Measurements from ENCODE around the gene UBAC2.

UBAC2 gene

GRCh38 chr13:99345345-99345744 is 144.7 kb downstream of the UBAC2 start:
- no peak for DNase-seq

- no peak for DNase-seq
Measured at GRCh38 chr13:99346335-99347042, 145.8 kb downstream of the UBAC2 start.

GRCh38 chr13:99347335-99347878 is 146.8 kb downstream of the UBAC2 start:
- DNase-seq, result no peak

- DNase-seq, result no peak
Measured at GRCh38 chr13:99347911-99348451, 147.3 kb downstream of the UBAC2 start.

GRCh38 chr13:99350191-99350590 is 149.5 kb downstream of the UBAC2 start:
- DNase-seq, result no peak

GRCh38 chr13:99351772-99352171 is 151.1 kb downstream of the UBAC2 start:
- no peak for DNase-seq

- no peak for DNase-seq
Measured at GRCh38 chr13:99352351-99353245, 151.9 kb downstream of the UBAC2 start.

GRCh38 chr13:99353246-99353600 is 152.6 kb downstream of the UBAC2 start:
- no peak for DNase-seq

- DNase-seq, result no peak
Measured at GRCh38 chr13:99353836-99354235, 153.2 kb downstream of the UBAC2 start.

GRCh38 chr13:99354371-99354951 is 153.8 kb downstream of the UBAC2 start:
- no peak for DNase-seq

- no peak for DNase-seq
Measured at GRCh38 chr13:99355267-99356011, 154.8 kb downstream of the UBAC2 start.

GRCh38 chr13:99356012-99356261 is 155.3 kb downstream of the UBAC2 start:
- no peak for DNase-seq

- no peak for DNase-seq
Measured at GRCh38 chr13:99356262-99357091, 155.8 kb downstream of the UBAC2 start.

GRCh38 chr13:99357131-99357596 is 156.5 kb downstream of the UBAC2 start:
- DNase-seq, result no peak

GRCh38 chr13:99357941-99358340 is 157.3 kb downstream of the UBAC2 start:
- no peak for DNase-seq

- DNase-seq, result no peak
Measured at GRCh38 chr13:99359528-99359927, 158.9 kb downstream of the UBAC2 start.

GRCh38 chr13:99360696-99361095 is 160.0 kb downstream of the UBAC2 start:
- no peak for DNase-seq

GRCh38 chr13:99361197-99361596 is 160.5 kb downstream of the UBAC2 start:
- DNase-seq, result no peak

GRCh38 chr13:99362362-99362761 is 161.7 kb downstream of the UBAC2 start:
- DNase-seq, result no peak

- no peak for DNase-seq
Measured at GRCh38 chr13:99363391-99363790, 162.7 kb downstream of the UBAC2 start.

GRCh38 chr13:99363949-99364348 is 163.3 kb downstream of the UBAC2 start:
- DNase-seq, result no peak
